ENCODE measurements around the gene PLPPR4. TPM values are rescaled to one million over a fixed set of nuclear protein-coding genes. Genes with fewer than 3 reads are reported as not detected.
A peak's percentile ranks its signal among the peaks of the same experiment; 100 is the strongest.
"Not testable (repeated sequence)": the region's sequence is repeated elsewhere in the genome, so short reads cannot be mapped to it uniquely, and the experiment has no call there.

The PLPPR4 gene
- total and polyA plus RNA-seq, 12 donors, result 0.12 to 0.97 (median 0.36) TPM

DNA sequence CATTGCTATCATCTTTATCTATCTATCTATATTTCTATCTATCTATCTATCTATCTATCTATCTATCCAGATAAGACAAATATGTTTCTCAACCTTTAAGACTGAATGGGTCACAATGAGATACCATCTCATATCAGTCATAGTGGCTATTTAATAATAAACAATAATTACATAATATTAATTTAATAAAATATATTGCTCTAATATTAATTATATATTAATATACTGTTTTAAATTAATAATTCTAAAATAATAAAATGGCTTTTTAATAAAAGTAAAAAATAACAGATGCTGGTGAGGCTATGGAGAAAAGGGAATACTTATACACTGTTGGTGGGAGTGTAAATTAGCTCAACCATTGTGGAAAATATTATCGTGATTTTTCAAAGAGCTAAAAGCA, 13.0 kb upstream of the PLPPR4 start:
- H3K4me1 ChIP-seq, result no peaks in the 10 kb centered on the region
- H3K27ac ChIP-seq, result no peak overlapping the region
- H3K27me3 ChIP-seq, result no peaks in the 10 kb centered on the region
- intact Hi-C loops (cut with DNase I), result no loop called here
- 94 to 100% methylated on average over 1 of the region's 1 CpG for whole genome bisulfite sequencing, 2 donors
- ATAC-seq (no peak), DNase-seq (no peak)
- no peak overlapping the region for H3K4me3 ChIP-seq
- H3K36me3 ChIP-seq, result no peaks in the 10 kb centered on the region
- H3K9me3 ChIP-seq, result peaks cover 0 to 7% (median 1%) of the 10 kb centered on the region in 11 donors
- no peak for TF ChIP-seq CTCF (IDR thresholded peaks at IDR 0.05)

DNA sequence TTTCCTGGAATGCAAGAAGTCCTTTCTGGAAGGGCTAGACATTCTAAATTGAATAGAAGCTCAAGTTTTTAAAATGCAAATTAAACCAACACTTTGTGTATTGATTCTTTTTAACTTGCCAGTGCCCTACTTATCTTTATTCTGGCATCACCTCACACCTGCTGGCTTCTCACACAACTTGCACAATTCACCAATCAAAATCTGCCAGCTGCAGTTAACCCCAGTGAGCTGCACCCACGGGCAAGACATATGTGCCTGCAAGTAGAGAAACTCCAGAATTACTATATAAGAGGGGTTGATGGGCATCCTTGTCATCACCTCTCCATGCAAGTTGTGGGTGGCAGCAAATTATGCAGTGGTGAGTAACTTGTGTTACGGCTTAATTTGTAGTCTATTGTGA, 11.7 kb upstream of the PLPPR4 start:
- intact Hi-C loops (cut with DNase I), result no loop called here
- WGBS, 2 donors, result 57 to 60% methylated on average over 2 of the region's 2 CpGs

GRCh38 chr1:99260402-99260801, 3.9 kb upstream of the PLPPR4 start:
- H3K27me3 ChIP-seq, result peaks cover 0 to 26% (median 6%) of the 10 kb centered on the region in 7 donors
- H3K9me3 ChIP-seq; H3K4me3 ChIP-seq; intact Hi-C loops (cut with DNase I); H3K36me3 ChIP-seq; ATAC-seq; DNase-seq; H3K27ac ChIP-seq: not testable (repeated sequence)
- peaks cover 0 to 11% (median 6%) of the 10 kb centered on the region in 9 donors for H3K4me1 ChIP-seq
- 81 to 97% methylated on average over 3 of the region's 3 CpGs for WGBS, 2 donors

More for the DNA sequence above, 11.7 kb upstream of the PLPPR4 start:
- Histone ChIP-seq H3K4me1 (no peaks in the 10 kb centered on the region), H3K4me3 (no peak overlapping the region), H3K36me3 (no peaks in the 10 kb centered on the region), H3K27me3 (no peaks in the 10 kb centered on the region), H3K27ac (no peak overlapping the region), H3K9me3 (no peaks in the 10 kb centered on the region)
- ATAC-seq, result no peak
- no peak for DNase-seq
- no peak for TF ChIP-seq CTCF (IDR thresholded peaks at IDR 0.05)

- intact Hi-C loops (cut with DNase I), result no loop called here
- peak overlapping the region in 7 of 10 donors; percentile 26 to 65 (median 57) for H3K4me3 ChIP-seq
- no peak for TF ChIP-seq CTCF (IDR thresholded peaks at IDR 0.05)
Measured at GRCh38 chr1:99265124-99265523, 832 bp downstream of the PLPPR4 start.

GRCh38 chr1:99266726-99267125, 2.4 kb downstream of the PLPPR4 start:
- H3K4me1 ChIP-seq, result peaks cover 0 to 11% (median 6%) of the 10 kb centered on the region in 9 donors
- WGBS, 2 donors, result 76 to 87% methylated on average over 2 of the region's 2 CpGs
- intact Hi-C loops (cut with DNase I), result no loop called here
- no peak for TF ChIP-seq CTCF (IDR thresholded peaks at IDR 0.05)
- DNase-seq, result no peak
- H3K27me3 ChIP-seq, result peaks cover 0 to 37% (median 6%) of the 10 kb centered on the region in 7 donors
- no peaks in the 10 kb centered on the region for H3K36me3 ChIP-seq
- H3K4me3 ChIP-seq, result no peak overlapping the region
- H3K27ac ChIP-seq, result no peak overlapping the region
- H3K9me3 ChIP-seq, result peaks cover 0 to 3% (median 0%) of the 10 kb centered on the region in 11 donors
- no peak for ATAC-seq

More at GRCh38 chr1:99265124-99265523, 832 bp downstream of the PLPPR4 start:
- DNase-seq, result no peak
- WGBS, 2 donors, result 69 to 77% methylated on average over 3 of the region's 3 CpGs
- Histone ChIP-seq H3K36me3 (no peaks in the 10 kb centered on the region), H3K27me3 (peaks cover 0 to 37% (median 6%) of the 10 kb centered on the region in 7 donors), H3K27ac (no peak overlapping the region), H3K9me3 (peaks cover 0 to 3% (median 0%) of the 10 kb centered on the region in 11 donors), H3K4me1 (peaks cover 0 to 11% (median 6%) of the 10 kb centered on the region in 9 donors)
- no peak for ATAC-seq

Data from heart right ventricle (tissue), 16 donors.